Fibroblast of the aortic adventitia (primary cell): ENCODE data around the gene KCND1. TPM values are rescaled to one million over a fixed set of nuclear protein-coding genes. Genes with fewer than 3 reads are reported as not detected.

Source experiments
- DNase-seq: peaks from one replicate; pipeline ENCODE4 v3.0.0-alpha.2; 2010; ENCODE audit warnings: low read depth
- H3K4me3 ChIP-seq: 2 replicates; pipeline ENCODE4 v1.5.1; 2011; ENCODE audit warnings: low read depth, mild to moderate bottlenecking, control low read depth, low read length, moderate library complexity
- CTCF ChIP-seq: IDR thresholded peaks from 2 replicates; pipeline ENCODE4 v1.5.1; 2011; ENCODE audit warnings: mild to moderate bottlenecking, low read length, control low read depth, inconsistent platforms; ENCODE audit not compliant: insufficient read depth
- total RNA-seq: library from RNA; depleted of rRNA; stranded (reverse); fragments of >200 nt; gene quantifications from 2 replicates; pipeline ENCODE4 v1.2.3, GENCODE V29; 2012; ENCODE audit warnings: low replicate concordance

The KCND1 gene
- total RNA-seq, 1 donor: 0.81 TPM

DNA sequence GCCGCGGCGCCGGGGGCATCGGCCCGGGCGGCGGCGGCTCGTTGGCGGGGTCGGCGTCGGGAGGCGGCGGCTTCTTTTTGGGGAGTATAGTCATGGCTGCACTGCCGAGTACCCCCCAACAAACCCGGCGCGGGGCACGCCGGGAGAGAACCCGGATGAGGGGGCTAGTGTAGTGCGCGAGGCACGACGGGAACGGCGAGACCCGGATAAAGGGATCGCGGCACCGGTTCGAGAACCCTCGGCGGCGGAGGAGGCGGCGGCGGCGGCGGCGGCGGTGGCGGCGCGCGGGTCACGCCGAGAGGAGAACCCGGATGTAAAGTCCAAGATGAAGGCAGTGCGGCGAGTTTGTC lies 14.2 kb downstream of the KCND1 start, which contains the start of gene OTUD5:
OTUD5 (minus strand) TSS at position 131 of the 350 bp plus-strand sequence; CDS start at position 94, 37 bp downstream.
- H3K4me3 ChIP-seq: peak within 1 kb of the TSS; percentile 79
- no peak for DNase-seq

GRCh38 chrX:48956728-48957414 lies 14.8 kb downstream of the KCND1 start:
- peak overlapping the region; percentile 76 for H3K4me3 ChIP-seq
- DNase-seq: no peak
- TF ChIP-seq CTCF: no peak

More for the DNA sequence above, 14.2 kb downstream of the KCND1 start, which contains the start of gene OTUD5:
- TF ChIP-seq CTCF: no peak

DNA sequence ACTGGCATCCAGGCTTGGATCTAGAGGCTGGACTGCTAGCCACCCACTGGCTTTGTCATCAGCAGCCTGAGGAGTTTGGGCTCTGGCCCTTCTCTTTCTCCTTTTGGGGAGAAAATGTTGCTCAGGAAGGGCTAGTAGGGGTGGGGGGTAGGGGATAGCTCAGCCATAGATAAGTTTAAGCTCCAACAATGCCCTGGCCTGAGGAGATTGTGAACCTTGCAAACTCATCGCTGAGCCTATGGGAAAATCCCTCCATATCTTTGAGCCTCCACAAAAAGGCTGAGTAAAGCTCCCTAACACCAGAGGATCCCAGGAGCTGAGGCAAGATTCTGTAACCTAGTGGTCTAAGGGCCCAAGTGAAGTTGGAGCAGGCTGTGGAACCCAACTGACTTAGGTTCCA lies 23.1 kb downstream of the KCND1 start:
- H3K4me3 ChIP-seq: no peak overlapping the region
- no peak for TF ChIP-seq CTCF
- no peak for DNase-seq

DNA sequence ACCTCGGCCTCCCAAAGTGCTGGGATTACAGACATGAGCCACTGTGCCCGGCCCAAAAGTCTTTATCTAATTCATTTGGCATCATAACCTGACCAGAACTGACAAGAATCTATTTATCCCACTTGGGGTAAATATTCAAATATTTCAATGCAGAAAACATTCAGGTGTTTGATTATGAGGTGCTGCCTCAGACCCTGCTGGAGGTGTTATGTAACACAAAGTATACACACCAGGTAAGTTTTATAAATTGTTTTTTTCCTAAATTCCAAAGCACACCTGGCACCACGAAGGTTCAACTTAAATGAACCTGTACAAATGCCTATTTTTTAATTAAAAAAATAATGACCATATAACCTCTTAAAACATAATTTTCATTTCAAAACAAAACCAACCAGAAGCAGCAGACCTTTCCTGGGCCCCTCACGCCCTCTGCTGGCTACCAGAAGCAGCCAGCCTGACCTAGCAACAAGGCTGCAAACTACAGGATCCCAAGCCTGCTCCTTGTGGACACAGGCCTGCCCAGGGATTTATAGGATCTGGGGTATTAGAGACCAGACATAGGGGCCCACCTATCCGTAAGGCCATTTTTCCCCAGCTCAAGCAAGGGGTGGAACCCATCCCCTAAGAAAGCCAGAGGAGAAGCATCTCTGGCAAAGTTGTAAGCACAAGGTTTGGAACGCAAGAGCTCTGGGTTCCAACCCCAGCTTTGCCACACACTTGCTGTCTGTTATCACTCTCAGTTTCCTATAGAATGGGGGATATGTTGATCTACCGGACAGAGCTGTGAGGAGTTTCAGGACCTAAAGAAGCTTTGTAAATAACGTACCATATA lies 25.9 kb downstream of the KCND1 start:
- H3K4me3 ChIP-seq: no peak overlapping the region
- peak; percentile 83 for TF ChIP-seq CTCF
- peak; percentile 50 for DNase-seq

DNA sequence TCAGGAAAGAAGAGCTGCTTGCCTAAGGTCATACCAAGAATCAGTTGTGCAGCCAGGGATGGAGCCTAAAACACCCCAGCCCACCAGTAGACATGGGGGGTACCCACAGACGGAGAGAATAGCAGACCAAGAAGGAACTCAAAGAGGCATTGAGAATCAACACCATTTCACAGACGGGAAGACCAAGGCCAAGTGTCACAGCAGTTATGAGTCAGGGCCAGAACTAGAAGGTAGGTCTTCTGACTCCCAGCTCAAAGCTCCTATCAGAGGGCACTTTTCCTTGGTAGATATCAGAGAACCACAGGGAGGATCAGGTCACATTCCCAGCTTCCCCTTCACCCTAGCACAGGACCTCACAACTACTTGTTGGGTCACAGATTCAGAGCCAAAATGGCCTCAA lies 28.7 kb downstream of the KCND1 start:
- DNase-seq: no peak
- TF ChIP-seq CTCF: no peak
- no peak overlapping the region for H3K4me3 ChIP-seq

- TF ChIP-seq CTCF: no peak
- no peak for DNase-seq
- no peak overlapping the region for H3K4me3 ChIP-seq
These were observed 31.2 kb downstream of the KCND1 start for GRCh38 chrX:48940404-48940955.
